HepG2 (cell line): ENCODE measurements around the gene ARG2. TPM values are rescaled to one million over a fixed set of nuclear protein-coding genes. Genes with fewer than 3 reads are reported as not detected.

Experiments
- ETV5 ChIP-seq: IDR thresholded peaks from 2 replicates; pipeline ENCODE4 v1.6.1; 2018; ENCODE audit warnings: missing biosample characterization, missing genetic modification reagents, inconsistent platforms, borderline replicate concordance
- FOXM1 ChIP-seq: sonication (generic); formaldehyde crosslinking; IDR thresholded peaks from 2 replicates; pipeline ENCODE4 v1.5.0; 2020; ENCODE audit warnings: missing genetic modification reagents
- PTBP1 ChIP-seq: fragments of 200-400 bp; formaldehyde crosslinking; IDR thresholded peaks from 2 replicates; pipeline ENCODE4 v1.6.1; 2018; ENCODE audit warnings: low read length, low read depth; ENCODE audit not compliant: poor library complexity, severe bottlenecking
- RAD21 ChIP-seq: fragments of 450-650 bp; formaldehyde crosslinking; IDR thresholded peaks from 2 replicates; pipeline ENCODE4 v1.5.0; 2020; ENCODE audit warnings: mild to moderate bottlenecking
- SIX1 ChIP-seq: sonication (generic); formaldehyde crosslinking; IDR thresholded peaks from 2 replicates; pipeline ENCODE4 v1.4.0; 2020; ENCODE audit warnings: missing genetic modification reagents, borderline replicate concordance
- TBP ChIP-seq: sonication (generic); formaldehyde crosslinking; IDR thresholded peaks from 2 replicates; pipeline ENCODE4 v1.5.0; 2020; ENCODE audit warnings: missing genetic modification reagents
- TBX3 ChIP-seq: fragments of 450-650 bp; IDR thresholded peaks from 2 replicates; pipeline ENCODE4 v1.6.1; 2017; ENCODE audit warnings: antibody characterized with exemption, mild to moderate bottlenecking, inconsistent platforms, borderline replicate concordance
- ZFAT ChIP-seq: sonication (generic); formaldehyde crosslinking; conservative IDR thresholded peaks from 2 replicates; pipeline ENCODE4 v1.8.1; 2023; ENCODE audit warnings: missing genetic modification reagents, inconsistent platforms
- ZFP90 ChIP-seq: sonication (generic); formaldehyde crosslinking; IDR thresholded peaks from 2 replicates; pipeline ENCODE4 v1.8.0; 2022; ENCODE audit warnings: missing genetic modification reagents, mild to moderate bottlenecking, inconsistent platforms, borderline replicate concordance
- ZFY ChIP-seq: sonication (generic); formaldehyde crosslinking; IDR thresholded peaks from 2 replicates; pipeline ENCODE4 v1.4.0; 2020; ENCODE audit warnings: missing genetic modification reagents
- ZNF264 ChIP-seq: sonication (generic); formaldehyde crosslinking; IDR thresholded peaks from 2 replicates; pipeline ENCODE4 v1.4.0; 2020; ENCODE audit warnings: missing genetic modification reagents
- ZNF354B ChIP-seq: sonication (generic); formaldehyde crosslinking; IDR thresholded peaks from 2 replicates; pipeline ENCODE4 v1.8.0; 2022; ENCODE audit warnings: mild to moderate bottlenecking, missing genetic modification reagents
- ZNF367 ChIP-seq: sonication (generic); formaldehyde crosslinking; IDR thresholded peaks from 2 replicates; pipeline ENCODE4 v1.4.0; 2020; ENCODE audit warnings: missing genetic modification reagents, borderline replicate concordance
- ZNF75D ChIP-seq: sonication (generic); formaldehyde crosslinking; IDR thresholded peaks from 2 replicates; pipeline ENCODE4 v1.8.1; 2023; ENCODE audit warnings: missing genetic modification reagents, mild to moderate bottlenecking, borderline replicate concordance
- ZNF788 ChIP-seq: sonication (generic); formaldehyde crosslinking; IDR thresholded peaks from 2 replicates; pipeline ENCODE4 v1.5.0; 2020; ENCODE audit warnings: mild to moderate bottlenecking, missing genetic modification reagents, borderline replicate concordance
- polyA plus RNA-seq, 8 experiments: library from polyadenylated mRNA; depleted of rRNA in 3 of 8; stranded (reverse) in 7 of 8; unstranded in 1 of 8; fragments of >200 nt; fragmentation: Illumina TruSeq in 4 of 8; extraction: Trizol in 4 of 8; gene quantifications; 2 replicates each; pipeline versions ENCODE4 v1.2.1 to v1.2.3, GENCODE V29; 2011 to 2016; ENCODE audit warnings: low read depth in 4 of 8, missing spikeins in 1 of 8, mixed read lengths in 1 of 8; ENCODE audit not compliant: insufficient read depth in 1 of 8
- total RNA-seq, 5 experiments: library from RNA; depleted of rRNA; stranded (reverse); fragments of >200 nt; fragmentation: Illumina TruSeq; extraction: Trizol; gene quantifications; 2 replicates each; pipeline ENCODE4 v1.2.3, GENCODE V29; 2016; ENCODE audit warnings: low read depth in 1 of 5
- TF ChIP-seq, protein P1 (sequence below): sonication (generic); formaldehyde crosslinking; conservative IDR thresholded peaks from 2 replicates; pipeline ENCODE4 v1.4.0; 2020; ENCODE audit warnings: mild to moderate bottlenecking, missing genetic modification reagents, moderate library complexity
- TF ChIP-seq, protein P2 (sequence below): sonication (generic); formaldehyde crosslinking; IDR thresholded peaks from 2 replicates; pipeline ENCODE4 v1.5.1; 2020; ENCODE audit warnings: mild to moderate bottlenecking, missing genetic modification reagents, borderline replicate concordance
- TF ChIP-seq, protein P3 (sequence below), 2 experiments: sonication (generic) in 1 of 2; formaldehyde crosslinking in 1 of 2; IDR thresholded peaks; 2 replicates each; pipeline versions ENCODE4 v1.4.0 to v1.6.1; 2018 to 2020; ENCODE audit warnings: missing genetic modification reagents in 2 of 2, borderline replicate concordance in 1 of 2, low read depth in 1 of 2, mild to moderate bottlenecking in 1 of 2, missing biosample characterization in 1 of 2
- TF ChIP-seq, protein P4 (sequence below): sonication (generic); IDR thresholded peaks from 2 replicates; pipeline ENCODE4 v1.6.1; 2016; ENCODE audit warnings: low read depth, borderline replicate concordance
- TF ChIP-seq, protein P5 (sequence below): sonication (generic); formaldehyde crosslinking; IDR thresholded peaks from 2 replicates; pipeline ENCODE4 v1.4.0; 2020; ENCODE audit warnings: missing genetic modification reagents, low read depth, mild to moderate bottlenecking, borderline replicate concordance

The ARG2 gene
- total and polyA plus RNA-seq, 2 of the 13 experiments (the other 11 are each of a cell fraction or from before 2014, with no cell fraction given), result 37.5 to 73.6 TPM

GRCh38 chr14:67619446-67620216, at the start of gene ARG2 (continued):
- TF ChIP-seq, protein P1, sequence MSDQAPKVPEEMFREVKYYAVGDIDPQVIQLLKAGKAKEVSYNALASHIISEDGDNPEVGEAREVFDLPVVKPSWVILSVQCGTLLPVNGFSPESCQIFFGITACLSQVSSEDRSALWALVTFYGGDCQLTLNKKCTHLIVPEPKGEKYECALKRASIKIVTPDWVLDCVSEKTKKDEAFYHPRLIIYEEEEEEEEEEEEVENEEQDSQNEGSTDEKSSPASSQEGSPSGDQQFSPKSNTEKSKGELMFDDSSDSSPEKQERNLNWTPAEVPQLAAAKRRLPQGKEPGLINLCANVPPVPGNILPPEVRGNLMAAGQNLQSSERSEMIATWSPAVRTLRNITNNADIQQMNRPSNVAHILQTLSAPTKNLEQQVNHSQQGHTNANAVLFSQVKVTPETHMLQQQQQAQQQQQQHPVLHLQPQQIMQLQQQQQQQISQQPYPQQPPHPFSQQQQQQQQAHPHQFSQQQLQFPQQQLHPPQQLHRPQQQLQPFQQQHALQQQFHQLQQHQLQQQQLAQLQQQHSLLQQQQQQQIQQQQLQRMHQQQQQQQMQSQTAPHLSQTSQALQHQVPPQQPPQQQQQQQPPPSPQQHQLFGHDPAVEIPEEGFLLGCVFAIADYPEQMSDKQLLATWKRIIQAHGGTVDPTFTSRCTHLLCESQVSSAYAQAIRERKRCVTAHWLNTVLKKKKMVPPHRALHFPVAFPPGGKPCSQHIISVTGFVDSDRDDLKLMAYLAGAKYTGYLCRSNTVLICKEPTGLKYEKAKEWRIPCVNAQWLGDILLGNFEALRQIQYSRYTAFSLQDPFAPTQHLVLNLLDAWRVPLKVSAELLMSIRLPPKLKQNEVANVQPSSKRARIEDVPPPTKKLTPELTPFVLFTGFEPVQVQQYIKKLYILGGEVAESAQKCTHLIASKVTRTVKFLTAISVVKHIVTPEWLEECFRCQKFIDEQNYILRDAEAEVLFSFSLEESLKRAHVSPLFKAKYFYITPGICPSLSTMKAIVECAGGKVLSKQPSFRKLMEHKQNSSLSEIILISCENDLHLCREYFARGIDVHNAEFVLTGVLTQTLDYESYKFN (CRISPR knock-in tag), result peak; percentile 37; the same call in 1 of the 2 replicates
- TF ChIP-seq ZNF264 (CRISPR knock-in tag) (0 out of 2 replicates have a peak, but pooled peaks have one; percentile 2), FOXM1 (no peak), ZNF367 (no peak), ZFP90 (CRISPR knock-in tag) (0 out of 2 replicates have a peak, but pooled peaks have one; percentile 32), SIX1 (no peak), TBP (CRISPR knock-in tag) (no peak), ZNF75D (CRISPR knock-in tag) (no peak), PTBP1 (peak; percentile 83), ZFAT (CRISPR knock-in tag) (no peak), ZNF354B (CRISPR knock-in tag) (no peak), TBX3 (no peak; the same call in 1 of the 2 replicates), RAD21 (no peak), ZNF788 (peak; percentile 74; the same call in 1 of the 2 replicates), ETV5 (CRISPR knock-in tag) (peak; percentile 42; the same call in 1 of the 2 replicates), ZFY (CRISPR knock-in tag) (peak; percentile 65)
- TF ChIP-seq, protein P2, sequence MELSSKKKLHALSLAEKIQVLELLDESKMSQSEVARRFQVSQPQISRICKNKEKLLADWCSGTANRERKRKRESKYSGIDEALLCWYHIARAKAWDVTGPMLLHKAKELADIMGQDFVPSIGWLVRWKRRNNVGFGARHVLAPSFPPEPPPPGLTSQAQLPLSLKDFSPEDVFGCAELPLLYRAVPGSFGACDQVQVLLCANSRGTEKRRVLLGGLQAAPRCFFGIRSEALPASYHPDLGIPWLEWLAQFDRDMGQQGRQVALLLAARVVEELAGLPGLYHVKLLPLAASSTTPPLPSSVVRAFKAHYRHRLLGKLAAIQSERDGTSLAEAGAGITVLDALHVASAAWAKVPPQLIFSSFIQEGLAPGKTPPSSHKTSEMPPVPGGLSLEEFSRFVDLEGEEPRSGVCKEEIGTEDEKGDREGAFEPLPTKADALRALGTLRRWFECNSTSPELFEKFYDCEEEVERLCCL (CRISPR knock-in tag), result no peak
- TF ChIP-seq, protein P3, sequence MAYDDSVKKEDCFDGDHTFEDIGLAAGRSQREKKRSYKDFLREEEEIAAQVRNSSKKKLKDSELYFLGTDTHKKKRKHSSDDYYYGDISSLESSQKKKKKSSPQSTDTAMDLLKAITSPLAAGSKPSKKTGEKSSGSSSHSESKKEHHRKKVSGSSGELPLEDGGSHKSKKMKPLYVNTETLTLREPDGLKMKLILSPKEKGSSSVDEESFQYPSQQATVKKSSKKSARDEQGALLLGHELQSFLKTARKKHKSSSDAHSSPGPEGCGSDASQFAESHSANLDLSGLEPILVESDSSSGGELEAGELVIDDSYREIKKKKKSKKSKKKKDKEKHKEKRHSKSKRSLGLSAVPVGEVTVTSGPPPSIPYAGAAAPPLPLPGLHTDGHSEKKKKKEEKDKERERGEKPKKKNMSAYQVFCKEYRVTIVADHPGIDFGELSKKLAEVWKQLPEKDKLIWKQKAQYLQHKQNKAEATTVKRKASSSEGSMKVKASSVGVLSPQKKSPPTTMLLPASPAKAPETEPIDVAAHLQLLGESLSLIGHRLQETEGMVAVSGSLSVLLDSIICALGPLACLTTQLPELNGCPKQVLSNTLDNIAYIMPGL (CRISPR knock-in tag; IDR thresholded peaks at IDR 0.05; ENCODE audit: borderline replicate concordance in 1 of 2, low read depth in 1 of 2), result peak in 1 of 2 experiments; percentile 65; a peak in 3 of 4 replicates
- TF ChIP-seq, protein P4, sequence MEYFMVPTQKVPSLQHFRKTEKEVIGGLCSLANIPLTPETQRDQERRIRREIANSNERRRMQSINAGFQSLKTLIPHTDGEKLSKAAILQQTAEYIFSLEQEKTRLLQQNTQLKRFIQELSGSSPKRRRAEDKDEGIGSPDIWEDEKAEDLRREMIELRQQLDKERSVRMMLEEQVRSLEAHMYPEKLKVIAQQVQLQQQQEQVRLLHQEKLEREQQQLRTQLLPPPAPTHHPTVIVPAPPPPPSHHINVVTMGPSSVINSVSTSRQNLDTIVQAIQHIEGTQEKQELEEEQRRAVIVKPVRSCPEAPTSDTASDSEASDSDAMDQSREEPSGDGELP, result peak; percentile 71; the same call in 1 of the 2 replicates
- TF ChIP-seq, protein P5, sequence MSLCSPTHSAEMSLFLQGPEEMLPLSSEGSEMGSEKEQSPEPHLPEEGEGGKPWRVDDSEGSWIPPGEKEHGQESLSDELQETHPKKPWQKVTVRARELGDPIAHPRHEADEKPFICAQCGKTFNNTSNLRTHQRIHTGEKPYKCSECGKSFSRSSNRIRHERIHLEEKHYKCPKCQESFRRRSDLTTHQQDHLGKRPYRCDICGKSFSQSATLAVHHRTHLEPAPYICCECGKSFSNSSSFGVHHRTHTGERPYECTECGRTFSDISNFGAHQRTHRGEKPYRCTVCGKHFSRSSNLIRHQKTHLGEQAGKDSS, result no peak
